Activated CD4-positive, alpha-beta T cell treated with anti-CD3 and anti-CD28 coated beads, Interleukin-2, amount 10 ng/mL, durations not matched to agents 24 days and 14 days (primary cell): ENCODE measurements around the gene PCDHB16. TPM values are rescaled to one million over a fixed set of nuclear protein-coding genes. Genes with fewer than 3 reads are reported as not detected.
"Not testable (repeated sequence)": the region's sequence is repeated elsewhere in the genome, so short reads cannot be mapped to it uniquely, and the experiment has no call there.

Experiments used
- DNase-seq: peaks from one replicate; pipeline ENCODE4 v3.0.0; 2022
- H3K27ac Mint-ChIP-seq: one replicate; pipeline ENCODE4 v1.8.0; 2022; ENCODE audit warnings: mild to moderate bottlenecking, mixed read lengths
- H3K27me3 Mint-ChIP-seq: one replicate; pipeline ENCODE4 v1.8.0; 2022; ENCODE audit warnings: mixed read lengths
- H3K36me3 Mint-ChIP-seq: one replicate; pipeline ENCODE4 v1.8.0; 2022; ENCODE audit warnings: low read depth, mild to moderate bottlenecking, mixed read lengths
- H3K4me1 Mint-ChIP-seq: one replicate; pipeline ENCODE4 v1.8.0; 2021; ENCODE audit warnings: mixed read lengths
- H3K4me3 Mint-ChIP-seq: one replicate; pipeline ENCODE4 v1.8.0; 2022; ENCODE audit warnings: mild to moderate bottlenecking, moderate library complexity, mixed read lengths
- H3K9me3 Mint-ChIP-seq: one replicate; pipeline ENCODE4 v1.8.0; 2021; ENCODE audit warnings: mixed read lengths
- intact Hi-C: fragments of 100-400 bp; cut with micrococcal nuclease; formaldehyde crosslinking; loops from one replicate; pipeline ENCODE4 v1.15.1; 2023
- total RNA-seq: library from RNA; stranded (reverse); gene quantifications from 2 replicates; pipeline ENCODE4 v1.2.3, GENCODE V29; 2022

Gene PCDHB16
- total RNA-seq, 1 donor from 2014 or later = not detected

DNA sequence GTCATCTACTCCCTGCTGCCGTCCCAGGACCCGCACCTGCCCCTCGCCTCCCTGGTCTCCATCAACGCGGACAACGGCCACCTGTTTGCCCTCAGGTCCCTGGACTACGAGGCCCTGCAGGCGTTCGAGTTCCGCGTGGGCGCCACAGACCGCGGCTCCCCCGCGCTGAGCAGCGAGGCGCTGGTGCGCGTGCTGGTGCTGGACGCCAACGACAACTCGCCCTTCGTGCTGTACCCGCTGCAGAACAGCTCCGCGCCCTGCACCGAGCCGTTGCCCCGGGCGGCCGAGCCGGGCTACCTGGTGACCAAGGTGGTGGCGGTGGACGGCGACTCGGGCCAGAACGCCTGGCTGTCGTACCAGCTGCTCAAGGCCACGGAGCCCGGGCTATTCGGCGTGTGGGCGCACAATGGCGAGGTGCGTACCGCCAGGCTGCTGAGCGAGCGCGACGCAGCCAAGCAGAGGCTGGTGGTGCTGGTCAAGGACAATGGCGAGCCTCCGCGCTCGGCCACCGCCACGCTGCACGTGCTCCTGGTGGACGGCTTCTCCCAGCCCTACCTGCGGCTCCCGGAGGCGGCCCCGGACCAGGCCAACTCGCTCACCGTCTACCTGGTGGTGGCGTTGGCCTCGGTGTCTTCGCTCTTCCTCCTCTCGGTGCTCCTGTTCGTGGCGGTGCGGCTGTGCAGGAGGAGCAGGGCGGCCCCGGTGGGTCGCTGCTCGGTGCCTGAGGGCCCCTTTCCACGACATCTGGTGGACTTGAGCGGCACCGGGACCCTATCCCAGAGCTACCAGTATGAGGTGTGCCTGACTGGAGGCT is 7.7 kb upstream of the PCDHB16 start:
- H3K4me1 Mint-ChIP-seq, H3K9me3 Mint-ChIP-seq, intact Hi-C loops, DNase-seq, H3K27ac Mint-ChIP-seq, H3K36me3 Mint-ChIP-seq, H3K4me3 Mint-ChIP-seq, H3K27me3 Mint-ChIP-seq: not testable (repeated sequence)

DNA sequence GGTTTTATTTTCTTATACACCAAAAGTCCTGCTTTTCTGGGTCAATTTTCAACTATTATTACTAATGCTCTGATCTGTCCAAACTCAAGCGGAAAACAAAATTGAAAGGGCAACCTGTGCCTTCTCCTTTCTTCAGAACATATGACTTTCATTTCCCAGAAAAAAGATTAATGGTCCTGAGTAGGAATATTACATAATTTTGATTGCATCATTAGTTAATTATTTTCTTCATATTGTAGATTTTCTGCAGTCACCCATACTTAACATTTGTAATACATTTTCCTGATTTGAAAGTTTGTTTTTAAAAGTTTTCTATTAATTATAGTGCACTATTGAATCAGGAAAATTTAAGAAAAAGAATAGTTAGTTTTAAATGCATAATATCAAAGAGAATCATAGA is 6.3 kb upstream of the PCDHB16 start:
- H3K4me3 Mint-ChIP-seq = no peak overlapping the region
- peaks cover 2% of the 10 kb centered on the region for H3K36me3 Mint-ChIP-seq
- intact Hi-C loops = no loop called here
- H3K27ac Mint-ChIP-seq = no peak overlapping the region
- no peak for DNase-seq
- H3K27me3 Mint-ChIP-seq = no peaks in the 10 kb centered on the region
- no peaks in the 10 kb centered on the region for H3K4me1 Mint-ChIP-seq
- peaks cover 3% of the 10 kb centered on the region for H3K9me3 Mint-ChIP-seq

DNA sequence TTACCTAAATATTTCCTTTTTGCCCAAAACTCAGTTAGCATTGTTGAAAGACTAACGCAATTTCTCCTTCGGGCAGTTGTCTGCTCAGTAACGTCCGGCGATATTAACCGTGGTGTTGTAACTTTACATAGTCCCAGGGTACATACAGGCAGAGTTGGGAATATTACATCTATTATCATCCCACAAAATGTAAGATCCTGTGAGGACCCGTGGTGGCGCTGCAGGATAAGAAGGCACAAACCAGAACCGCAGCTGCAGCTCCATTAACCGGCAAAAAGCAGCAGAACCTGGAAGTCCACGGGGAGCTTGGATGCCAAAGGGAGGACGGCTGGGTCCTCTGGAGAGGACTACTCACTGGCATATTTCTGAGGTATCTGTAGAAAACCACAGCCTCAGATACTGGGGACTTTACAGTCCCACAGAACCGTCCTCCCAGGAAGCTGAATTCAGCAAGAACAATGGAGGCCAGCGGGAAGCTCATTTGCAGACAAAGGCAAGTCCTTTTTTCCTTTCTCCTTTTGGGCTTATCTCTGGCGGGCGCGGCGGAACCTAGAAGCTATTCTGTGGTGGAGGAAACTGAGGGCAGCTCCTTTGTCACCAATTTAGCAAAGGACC is 4.5 kb upstream of the PCDHB16 start, which contains the start of gene PCDHB8:
TSS of gene PCDHB8 (plus strand) at position 214 of the 615 bp plus-strand sequence. CDS start at position 459, 245 bp downstream.
- H3K36me3 Mint-ChIP-seq, H3K27me3 Mint-ChIP-seq, H3K4me1 Mint-ChIP-seq, intact Hi-C loops, H3K4me3 Mint-ChIP-seq, DNase-seq, H3K27ac Mint-ChIP-seq: not testable (repeated sequence)
- H3K9me3 Mint-ChIP-seq = peaks cover 10% of the 10 kb centered on the region

DNA sequence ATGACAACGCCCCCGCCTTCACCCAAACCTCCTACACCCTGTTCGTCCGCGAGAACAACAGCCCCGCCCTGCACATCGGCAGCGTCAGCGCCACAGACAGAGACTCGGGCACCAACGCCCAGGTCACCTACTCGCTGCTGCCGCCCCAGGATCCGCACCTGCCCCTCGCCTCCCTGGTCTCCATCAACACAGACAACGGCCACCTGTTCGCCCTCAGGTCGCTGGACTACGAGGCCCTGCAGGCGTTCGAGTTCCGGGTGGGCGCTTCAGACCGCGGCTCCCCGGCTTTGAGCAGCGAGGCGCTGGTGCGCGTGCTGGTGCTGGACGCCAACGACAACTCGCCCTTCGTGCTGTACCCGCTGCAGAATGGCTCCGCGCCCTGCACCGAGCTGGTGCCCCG is 2.8 kb upstream of the PCDHB16 start:
- DNase-seq, H3K27me3 Mint-ChIP-seq, H3K4me1 Mint-ChIP-seq, H3K27ac Mint-ChIP-seq, H3K36me3 Mint-ChIP-seq, H3K4me3 Mint-ChIP-seq, intact Hi-C loops: not testable (repeated sequence)
- H3K9me3 Mint-ChIP-seq = peaks cover 15% of the 10 kb centered on the region

DNA sequence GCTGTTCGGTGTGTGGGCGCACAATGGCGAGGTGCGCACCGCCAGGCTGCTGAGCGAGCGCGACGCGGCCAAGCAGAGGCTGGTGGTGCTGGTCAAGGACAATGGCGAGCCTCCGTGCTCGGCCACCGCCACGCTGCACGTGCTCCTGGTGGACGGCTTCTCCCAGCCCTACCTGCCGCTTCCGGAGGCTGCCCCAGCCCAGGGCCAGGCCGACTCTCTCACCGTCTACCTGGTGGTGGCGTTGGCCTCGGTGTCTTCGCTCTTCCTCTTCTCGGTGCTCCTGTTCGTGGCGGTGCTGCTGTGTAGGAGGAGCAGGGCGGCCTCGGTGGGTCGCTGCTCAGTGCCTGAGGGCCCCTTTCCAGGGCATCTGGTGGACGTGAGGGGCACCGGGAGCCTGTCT is 2.3 kb upstream of the PCDHB16 start:
- H3K27me3 Mint-ChIP-seq, DNase-seq, H3K4me3 Mint-ChIP-seq, H3K36me3 Mint-ChIP-seq, intact Hi-C loops, H3K4me1 Mint-ChIP-seq, H3K27ac Mint-ChIP-seq: not testable (repeated sequence)
- peaks cover 15% of the 10 kb centered on the region for H3K9me3 Mint-ChIP-seq

DNA sequence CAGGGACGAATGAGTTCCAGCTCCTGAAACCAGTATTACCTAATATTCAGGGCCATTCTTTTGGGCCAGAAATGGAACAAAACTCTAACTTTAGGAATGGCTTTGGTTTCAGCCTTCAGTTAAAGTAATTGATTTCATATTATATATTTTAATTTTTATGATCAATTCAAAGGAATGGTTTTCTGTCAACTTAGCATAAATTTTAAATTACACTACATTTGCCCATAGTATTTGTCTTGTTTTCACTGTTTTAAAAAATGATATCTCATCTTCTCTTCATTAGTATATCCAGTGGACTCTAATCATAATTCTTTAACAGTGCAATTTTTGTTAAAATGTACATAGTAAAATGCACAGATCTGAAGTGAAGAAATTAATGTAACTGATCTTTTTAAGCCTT is 1.9 kb upstream of the PCDHB16 start:
- peaks cover 3% of the 10 kb centered on the region for H3K36me3 Mint-ChIP-seq
- no peak overlapping the region for H3K27ac Mint-ChIP-seq
- H3K4me3 Mint-ChIP-seq = no peak overlapping the region
- intact Hi-C loops = no loop called here
- peaks cover 19% of the 10 kb centered on the region for H3K9me3 Mint-ChIP-seq
- no peaks in the 10 kb centered on the region for H3K27me3 Mint-ChIP-seq
- no peaks in the 10 kb centered on the region for H3K4me1 Mint-ChIP-seq
- no peak for DNase-seq

DNA sequence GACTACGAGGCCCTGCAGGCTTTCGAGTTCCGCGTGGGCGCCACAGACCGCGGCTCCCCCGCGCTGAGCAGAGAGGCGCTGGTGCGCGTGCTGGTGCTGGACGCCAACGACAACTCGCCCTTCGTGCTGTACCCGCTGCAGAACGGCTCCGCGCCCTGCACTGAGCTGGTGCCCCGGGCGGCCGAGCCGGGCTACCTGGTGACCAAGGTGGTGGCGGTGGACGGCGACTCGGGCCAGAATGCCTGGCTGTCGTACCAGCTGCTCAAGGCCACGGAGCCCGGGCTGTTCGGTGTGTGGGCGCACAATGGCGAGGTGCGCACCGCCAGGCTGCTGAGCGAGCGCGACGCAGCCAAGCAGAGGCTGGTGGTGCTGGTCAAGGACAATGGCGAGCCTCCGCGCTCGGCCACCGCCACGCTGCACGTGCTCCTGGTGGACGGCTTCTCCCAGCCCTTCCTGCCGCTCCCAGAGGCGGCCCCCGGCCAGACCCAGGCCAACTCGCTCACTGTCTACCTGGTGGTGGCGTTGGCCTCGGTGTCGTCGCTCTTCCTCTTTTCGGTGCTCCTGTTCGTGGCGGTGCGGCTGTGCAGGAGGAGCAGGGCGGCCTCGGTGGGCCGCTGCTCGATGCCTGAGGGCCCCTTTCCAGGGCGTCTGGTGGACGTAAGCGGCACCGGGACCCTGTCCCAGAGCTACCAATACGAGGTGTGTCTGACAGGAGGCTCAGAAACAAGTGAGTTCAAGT is 2.1 kb downstream of the PCDHB16 start:
- H3K4me1 Mint-ChIP-seq, DNase-seq, H3K36me3 Mint-ChIP-seq, intact Hi-C loops, H3K27me3 Mint-ChIP-seq, H3K4me3 Mint-ChIP-seq, H3K27ac Mint-ChIP-seq: not testable (repeated sequence)
- H3K9me3 Mint-ChIP-seq = peaks cover 31% of the 10 kb centered on the region

DNA sequence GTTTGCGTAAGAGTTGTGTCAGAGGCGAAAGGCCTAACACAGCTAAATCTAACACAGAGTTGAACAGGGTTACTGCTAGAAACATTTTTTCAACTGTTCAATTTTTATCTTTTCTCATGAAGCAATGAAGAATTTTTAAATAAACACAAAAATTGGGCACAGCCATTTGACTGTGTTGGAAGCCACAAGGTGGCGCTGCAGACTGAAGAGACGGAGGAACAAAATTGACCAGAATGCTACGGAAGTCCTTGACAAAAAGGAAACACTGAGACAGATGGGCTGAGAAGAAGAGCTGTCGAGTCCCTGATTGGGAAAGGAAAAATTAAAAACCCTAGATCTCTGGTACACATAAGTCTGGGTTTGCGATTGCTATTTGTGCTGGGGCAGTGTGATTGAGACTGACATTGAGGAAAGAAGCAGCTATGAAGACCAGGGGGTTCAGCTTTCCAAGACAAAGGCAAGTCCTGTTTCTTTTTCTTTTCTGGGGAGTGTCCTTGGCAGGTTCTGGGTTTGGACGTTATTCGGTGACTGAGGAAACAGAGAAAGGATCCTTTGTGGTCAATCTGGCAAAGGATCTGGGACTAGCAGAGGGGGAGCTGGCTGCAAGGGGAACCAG is 4.8 kb downstream of the PCDHB16 start, which contains the start of gene PCDHB9:
TSS of gene PCDHB9 (plus strand) at position 265 of the 616 bp plus-strand sequence. CDS start at position 423, 158 bp downstream.
- peak; percentile 63 for DNase-seq
- H3K4me3 Mint-ChIP-seq = peak within 1 kb of the TSS; percentile 8
- intact Hi-C loops = no loop called here
- peaks cover 7% of the 10 kb centered on the region for H3K36me3 Mint-ChIP-seq
- H3K27ac Mint-ChIP-seq = no peak within 1 kb of the TSS
- H3K9me3 Mint-ChIP-seq = peaks cover 32% of the 10 kb centered on the region
- H3K27me3 Mint-ChIP-seq = peaks cover 2% of the 10 kb centered on the region
- no peaks in the 10 kb centered on the region for H3K4me1 Mint-ChIP-seq

DNA sequence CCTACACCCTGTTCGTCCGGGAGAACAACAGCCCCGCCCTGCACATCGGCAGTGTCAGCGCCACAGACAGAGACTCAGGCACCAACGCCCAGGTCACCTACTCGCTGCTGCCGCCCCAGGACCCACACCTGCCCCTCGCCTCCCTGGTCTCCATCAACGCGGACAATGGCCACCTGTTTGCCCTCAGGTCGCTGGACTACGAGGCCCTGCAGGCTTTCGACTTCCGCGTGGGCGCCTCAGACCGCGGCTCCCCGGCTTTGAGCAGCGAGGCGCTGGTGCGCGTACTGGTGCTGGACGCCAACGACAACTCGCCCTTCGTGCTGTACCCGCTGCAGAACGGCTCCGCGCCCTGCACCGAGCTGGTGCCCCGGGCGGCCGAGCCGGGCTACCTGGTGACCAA is 6.5 kb downstream of the PCDHB16 start:
- intact Hi-C loops, H3K36me3 Mint-ChIP-seq, H3K27me3 Mint-ChIP-seq, DNase-seq, H3K4me1 Mint-ChIP-seq, H3K27ac Mint-ChIP-seq, H3K4me3 Mint-ChIP-seq: not testable (repeated sequence)
- H3K9me3 Mint-ChIP-seq = peaks cover 24% of the 10 kb centered on the region

DNA sequence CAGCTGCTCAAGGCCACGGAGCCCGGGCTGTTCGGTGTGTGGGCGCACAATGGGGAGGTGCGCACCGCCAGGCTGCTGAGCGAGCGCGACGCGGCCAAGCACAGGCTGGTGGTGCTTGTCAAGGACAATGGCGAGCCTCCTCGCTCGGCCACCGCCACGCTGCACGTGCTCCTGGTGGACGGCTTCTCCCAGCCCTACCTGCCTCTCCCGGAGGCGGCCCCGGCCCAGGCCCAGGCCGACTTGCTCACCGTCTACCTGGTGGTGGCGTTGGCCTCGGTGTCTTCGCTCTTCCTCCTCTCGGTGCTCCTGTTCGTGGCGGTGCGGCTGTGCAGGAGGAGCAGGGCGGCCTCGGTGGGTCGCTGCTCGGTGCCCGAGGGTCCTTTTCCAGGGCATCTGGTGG is 6.9 kb downstream of the PCDHB16 start:
- H3K27ac Mint-ChIP-seq, H3K27me3 Mint-ChIP-seq, H3K36me3 Mint-ChIP-seq, DNase-seq, H3K4me1 Mint-ChIP-seq, intact Hi-C loops, H3K4me3 Mint-ChIP-seq: not testable (repeated sequence)
- peaks cover 23% of the 10 kb centered on the region for H3K9me3 Mint-ChIP-seq

DNA sequence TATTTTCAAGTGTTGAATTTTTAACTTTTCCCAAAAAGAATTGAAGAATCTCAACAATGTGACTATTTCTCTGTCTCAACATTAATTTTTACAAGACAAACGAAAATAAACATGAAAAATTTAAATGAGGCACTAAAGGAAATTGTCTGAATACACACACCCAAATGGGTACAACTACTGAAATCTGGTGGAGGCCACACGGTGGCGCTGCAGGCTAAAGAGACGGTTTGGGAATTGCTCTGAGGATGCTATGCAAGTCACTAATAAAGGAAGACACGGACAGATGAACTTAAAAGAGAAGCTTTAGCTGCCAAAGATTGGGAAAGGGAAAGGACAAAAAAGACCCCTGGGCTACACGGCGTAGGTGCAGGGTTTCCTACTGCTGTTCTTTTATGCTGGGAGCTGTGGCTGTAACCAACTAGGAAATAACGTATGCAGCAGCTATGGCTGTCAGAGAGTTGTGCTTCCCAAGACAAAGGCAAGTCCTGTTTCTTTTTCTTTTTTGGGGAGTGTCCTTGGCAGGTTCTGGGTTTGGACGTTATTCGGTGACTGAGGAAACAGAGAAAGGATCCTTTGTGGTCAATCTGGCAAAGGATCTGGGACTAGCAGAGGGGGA is 10.0 kb downstream of the PCDHB16 start, which contains the start of gene PCDHB10:
TSS of gene PCDHB10 (plus strand) at position 244 of the 616 bp plus-strand sequence. CDS start at position 444, 200 bp downstream.
- Mint-ChIP-seq H3K27me3 (peaks cover 2% of the 10 kb centered on the region), H3K4me1 (no peaks in the 10 kb centered on the region), H3K27ac (no peak within 1 kb of the TSS), H3K9me3 (peaks cover 22% of the 10 kb centered on the region), H3K36me3 (peaks cover 4% of the 10 kb centered on the region), H3K4me3 (no peak within 1 kb of the TSS)
- intact Hi-C loops = loop anchor here (10.0 kb wide), 1 partner anchor 363 kb away; no protein-coding TSS in a partner anchor
- peak; percentile 73 for DNase-seq

DNA sequence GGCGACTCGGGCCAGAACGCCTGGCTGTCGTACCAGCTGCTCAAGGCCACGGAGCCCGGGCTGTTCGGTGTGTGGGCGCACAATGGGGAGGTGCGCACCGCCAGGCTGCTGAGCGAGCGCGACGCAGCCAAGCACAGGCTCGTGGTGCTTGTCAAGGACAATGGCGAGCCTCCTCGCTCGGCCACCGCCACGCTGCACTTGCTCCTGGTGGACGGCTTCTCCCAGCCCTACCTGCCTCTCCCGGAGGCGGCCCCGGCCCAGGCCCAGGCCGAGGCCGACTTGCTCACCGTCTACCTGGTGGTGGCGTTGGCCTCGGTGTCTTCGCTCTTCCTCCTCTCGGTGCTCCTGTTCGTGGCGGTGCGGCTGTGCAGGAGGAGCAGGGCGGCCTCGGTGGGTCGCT is 12.1 kb downstream of the PCDHB16 start:
- H3K9me3 Mint-ChIP-seq = peaks cover 21% of the 10 kb centered on the region
- H3K27me3 Mint-ChIP-seq, H3K4me1 Mint-ChIP-seq, H3K27ac Mint-ChIP-seq, H3K36me3 Mint-ChIP-seq, DNase-seq, H3K4me3 Mint-ChIP-seq: not testable (repeated sequence)
- intact Hi-C loops = loop anchor here (10.0 kb wide), 1 partner anchor 360 kb away; no protein-coding TSS in a partner anchor

DNA sequence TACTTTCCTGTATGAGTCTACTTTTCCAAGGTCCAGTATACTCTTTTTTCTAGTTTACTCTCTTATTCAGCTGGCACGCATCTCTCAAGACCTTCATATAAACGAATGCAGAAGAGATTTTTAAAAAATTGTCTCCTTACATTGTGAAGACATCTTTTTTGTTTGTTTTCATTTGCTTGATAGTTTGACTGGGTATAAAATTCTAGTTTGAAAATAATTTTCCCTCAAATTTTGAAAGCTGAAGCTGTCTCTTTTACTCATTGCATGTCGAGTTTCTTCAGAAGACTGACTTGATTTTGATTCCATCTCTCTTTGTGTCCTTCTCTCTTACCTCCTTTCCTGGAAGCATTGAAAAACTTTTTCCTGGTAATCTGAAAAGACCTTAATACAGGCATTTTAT is 14.2 kb downstream of the PCDHB16 start:
- Mint-ChIP-seq H3K36me3 (no peaks in the 10 kb centered on the region), H3K27ac (no peak overlapping the region), H3K9me3 (peaks cover 23% of the 10 kb centered on the region), H3K4me1 (no peaks in the 10 kb centered on the region), H3K4me3 (no peak overlapping the region), H3K27me3 (peaks cover 2% of the 10 kb centered on the region)
- DNase-seq = no peak
- intact Hi-C loops = loop anchor here (10.0 kb wide), 1 partner anchor 358 kb away; no protein-coding TSS in a partner anchor
